Mucosa of rectum (tissue), 2 donors: Measurements from ENCODE around the gene PDK2.
A peak's percentile ranks its signal among the peaks of the same experiment; 100 is the strongest.
"Not testable (repeated sequence)": the region's sequence is repeated elsewhere in the genome, so short reads cannot be mapped to it uniquely, and the experiment has no call there.

ENCODE experiments used
- H3K27ac ChIP-seq, 2 donors: one replicate each; pipeline ENCODE4 v1.7.0; 2013; ENCODE audit warnings: inconsistent platforms in 2 of 2, low read depth in 2 of 2, low read length in 2 of 2
- H3K27me3 ChIP-seq, 2 donors: one replicate each; pipeline ENCODE4 v1.7.0; 2013; ENCODE audit warnings: low read length in 2 of 2; ENCODE audit not compliant: control insufficient read depth in 2 of 2, insufficient read depth in 2 of 2
- H3K36me3 ChIP-seq, 2 donors: one replicate each; pipeline ENCODE4 v1.7.0; 2013; ENCODE audit warnings: low read length in 2 of 2; ENCODE audit not compliant: control insufficient read depth in 2 of 2, insufficient read depth in 2 of 2
- H3K4me1 ChIP-seq, 2 donors: one replicate each; pipeline ENCODE4 v1.7.0; 2013; ENCODE audit warnings: low read length in 2 of 2, mild to moderate bottlenecking in 1 of 2; ENCODE audit not compliant: control insufficient read depth in 2 of 2, insufficient read depth in 2 of 2
- H3K4me3 ChIP-seq, 2 donors: one replicate each; pipeline ENCODE4 v1.7.0; 2013; ENCODE audit warnings: low read length in 2 of 2
- H3K9ac ChIP-seq, 2 donors: one replicate each; pipeline ENCODE4 v1.7.0; 2013; ENCODE audit warnings: low read length in 2 of 2, low read depth in 1 of 2, mild to moderate bottlenecking in 1 of 2
- H3K9me3 ChIP-seq, 2 donors: one replicate each; pipeline ENCODE4 v1.7.0; 2013; ENCODE audit warnings: low read length in 2 of 2; ENCODE audit not compliant: control insufficient read depth in 2 of 2
- donor health status: healthy.
- donor health status: Normal muscosa, but diverticular disease.

Gene PDK2

DNA sequence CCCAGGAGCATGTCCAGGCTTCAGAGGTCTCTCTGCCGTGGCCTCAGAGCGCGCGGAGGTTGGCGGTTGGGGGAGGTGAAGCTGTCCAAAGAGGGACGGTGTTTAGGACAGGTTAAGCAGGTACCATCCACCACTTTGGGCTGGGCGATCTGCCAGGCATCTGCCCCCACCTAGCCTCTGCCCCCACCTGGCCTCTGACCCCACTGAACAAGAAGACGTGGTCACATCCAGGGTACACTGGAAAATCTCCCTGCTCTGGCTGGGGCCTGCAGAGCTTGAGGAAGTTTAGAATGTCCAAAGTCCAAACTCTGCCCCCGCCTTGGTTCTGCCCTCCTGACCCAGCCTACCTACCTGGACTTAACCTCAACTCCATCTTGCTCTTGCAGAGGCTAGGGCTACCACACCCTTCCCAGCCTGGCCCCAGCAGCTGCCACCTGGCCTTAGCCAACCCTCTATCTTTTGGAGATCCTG is 37.6 kb upstream of the PDK2 start:
- peak overlapping the region; percentile 79 to 92 for H3K9ac ChIP-seq
- H3K27ac ChIP-seq = peak overlapping the region; percentile 93
- H3K36me3 ChIP-seq = no peaks in the 10 kb centered on the region
- peaks cover 61 to 76% of the 10 kb centered on the region in 2 donors for H3K4me1 ChIP-seq
- H3K9me3 ChIP-seq = no peaks in the 10 kb centered on the region
- H3K4me3 ChIP-seq = peak overlapping the region; percentile 82 to 83
- no peaks in the 10 kb centered on the region for H3K27me3 ChIP-seq

GRCh38 chr17:50058296-50058953 is 36.7 kb upstream of the PDK2 start:
- Histone ChIP-seq H3K4me1 (peaks cover 70 to 76% of the 10 kb centered on the region in 2 donors), H3K4me3 (peak overlapping the region; percentile 51 to 83), H3K27ac (peak overlapping the region; percentile 93), H3K27me3 (no peaks in the 10 kb centered on the region), H3K36me3 (no peaks in the 10 kb centered on the region), H3K9ac (peak overlapping the region; percentile 33 to 42), H3K9me3 (no peaks in the 10 kb centered on the region)

DNA sequence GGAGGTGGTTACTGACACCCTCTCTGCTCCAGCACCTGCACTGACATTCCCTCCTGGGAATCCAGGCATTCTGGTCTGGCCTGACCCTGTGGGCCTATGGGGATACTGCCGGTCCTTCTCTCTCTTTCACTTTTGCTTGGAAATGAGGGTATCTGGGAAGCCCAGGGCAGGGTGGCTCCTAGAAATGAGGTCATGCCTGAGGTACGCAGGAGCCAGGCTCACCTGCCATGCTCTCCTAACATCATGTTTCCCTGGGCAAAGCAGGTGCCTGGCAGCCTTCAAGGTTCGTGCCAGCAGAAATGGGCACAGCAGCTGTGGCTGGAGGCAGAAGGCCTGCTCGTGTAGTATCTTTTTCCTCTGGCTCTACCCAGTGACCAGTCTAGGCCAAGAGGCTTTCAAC is 35.9 kb upstream of the PDK2 start:
- Histone ChIP-seq H3K4me3 (peak overlapping the region in 1 of 2 donors; percentile 44), H3K4me1 (peaks cover 74% of the 10 kb centered on the region in 2 donors), H3K9me3 (no peaks in the 10 kb centered on the region), H3K9ac (peak overlapping the region in 1 of 2 donors; percentile 41), H3K27me3 (no peaks in the 10 kb centered on the region), H3K27ac (peak overlapping the region in 1 of 2 donors; percentile 48), H3K36me3 (no peaks in the 10 kb centered on the region)

DNA sequence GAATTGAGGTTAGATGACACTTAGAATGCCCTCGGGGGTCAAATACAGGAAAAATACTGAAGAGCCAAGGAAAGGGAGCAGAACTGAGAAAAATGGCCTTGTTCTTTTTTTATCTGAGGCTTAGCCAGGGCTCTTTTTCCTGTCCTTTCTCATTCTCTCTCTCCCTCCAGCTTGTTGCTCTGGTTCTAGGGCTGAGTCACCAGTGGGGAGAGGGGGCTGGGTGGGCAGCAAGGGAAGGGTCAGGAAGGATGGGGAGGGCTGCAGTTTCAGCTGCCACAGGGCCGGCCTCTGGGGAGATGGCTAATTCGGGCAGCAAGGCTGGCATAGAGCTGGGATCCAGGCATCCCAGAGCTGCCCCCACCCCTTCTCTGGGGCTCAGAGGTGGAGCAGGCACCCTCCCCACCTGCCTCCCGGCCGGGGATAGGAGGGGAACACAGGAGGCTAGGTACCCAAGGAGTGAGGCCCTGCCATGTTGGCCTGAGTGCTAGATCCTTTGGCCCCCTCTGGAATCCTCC is 35.3 kb upstream of the PDK2 start:
- peak overlapping the region in 1 of 2 donors; percentile 48 for H3K27ac ChIP-seq
- no peaks in the 10 kb centered on the region for H3K27me3 ChIP-seq
- no peak overlapping the region for H3K4me3 ChIP-seq
- peak overlapping the region in 1 of 2 donors; percentile 41 for H3K9ac ChIP-seq
- no peaks in the 10 kb centered on the region for H3K9me3 ChIP-seq
- H3K36me3 ChIP-seq = peaks cover 0 to 5% of the 10 kb centered on the region in 2 donors
- peaks cover 74% of the 10 kb centered on the region in 2 donors for H3K4me1 ChIP-seq

DNA sequence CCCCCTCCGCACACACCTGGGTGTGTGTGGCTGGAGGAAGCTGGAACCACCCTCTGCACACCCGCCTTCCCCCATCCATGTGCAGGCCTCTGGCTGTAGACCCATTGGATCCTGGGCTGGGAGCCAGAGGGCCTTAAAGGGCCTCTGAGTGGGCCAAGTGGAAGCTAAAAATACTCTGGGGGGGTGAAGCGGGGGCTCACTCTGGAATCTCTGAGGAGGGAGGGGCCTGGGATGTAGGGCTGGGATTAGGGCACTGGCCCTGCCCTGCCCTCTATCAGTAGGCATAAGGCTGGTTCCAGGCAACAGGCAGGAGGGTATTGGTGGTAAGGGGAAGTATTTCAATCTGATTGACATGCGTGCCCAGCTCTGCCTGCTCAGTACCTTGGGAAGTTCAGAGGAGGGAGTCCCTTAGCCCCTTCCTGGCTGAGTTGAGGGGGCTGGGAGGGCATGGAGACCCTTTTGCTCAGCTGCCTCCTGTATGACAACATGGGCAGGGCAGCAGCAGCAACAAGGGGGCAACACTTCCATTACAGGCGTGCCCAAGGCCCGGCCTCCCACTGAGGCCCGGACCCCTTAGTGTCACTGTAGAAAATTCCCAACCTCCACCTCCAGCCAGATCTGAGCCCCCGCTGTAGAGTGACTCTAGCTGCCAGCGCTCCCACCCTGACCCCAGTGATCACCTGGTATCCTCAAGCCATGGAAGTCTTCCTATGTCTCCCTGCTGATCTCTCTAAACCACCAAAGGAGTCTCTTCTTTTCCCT is 34.0 kb upstream of the PDK2 start:
- peaks cover 68 to 69% of the 10 kb centered on the region in 2 donors for H3K4me1 ChIP-seq
- H3K4me3 ChIP-seq = no peak overlapping the region
- H3K9ac ChIP-seq = peak overlapping the region in 1 of 2 donors; percentile 65
- peak overlapping the region; percentile 53 to 68 for H3K27ac ChIP-seq
- H3K27me3 ChIP-seq = no peaks in the 10 kb centered on the region
- H3K36me3 ChIP-seq = peaks cover 3 to 5% of the 10 kb centered on the region in 2 donors
- no peaks in the 10 kb centered on the region for H3K9me3 ChIP-seq

DNA sequence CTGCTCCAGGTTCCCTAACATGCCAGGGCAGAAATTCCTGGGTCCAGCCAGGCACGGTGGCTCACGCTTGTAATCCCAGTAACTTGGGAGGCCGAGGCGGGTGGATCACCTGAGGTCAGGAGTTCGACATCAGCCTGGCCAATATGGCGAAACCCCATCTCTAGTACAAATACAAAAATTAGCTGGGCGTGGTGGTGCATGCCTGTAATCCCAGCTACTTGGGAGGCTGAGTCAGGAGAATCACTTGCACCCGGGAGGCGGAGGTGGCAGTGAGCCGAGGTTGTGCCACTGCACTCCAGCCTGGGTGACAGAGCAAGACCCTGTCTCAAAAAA is 33.5 kb upstream of the PDK2 start:
- H3K27ac ChIP-seq = peak overlapping the region; percentile 53 to 68
- H3K9me3 ChIP-seq, H3K4me3 ChIP-seq, H3K36me3 ChIP-seq, H3K27me3 ChIP-seq: not testable (repeated sequence)
- peak overlapping the region in 1 of 2 donors; percentile 65 for H3K9ac ChIP-seq
- peaks cover 66 to 68% of the 10 kb centered on the region in 2 donors for H3K4me1 ChIP-seq

DNA sequence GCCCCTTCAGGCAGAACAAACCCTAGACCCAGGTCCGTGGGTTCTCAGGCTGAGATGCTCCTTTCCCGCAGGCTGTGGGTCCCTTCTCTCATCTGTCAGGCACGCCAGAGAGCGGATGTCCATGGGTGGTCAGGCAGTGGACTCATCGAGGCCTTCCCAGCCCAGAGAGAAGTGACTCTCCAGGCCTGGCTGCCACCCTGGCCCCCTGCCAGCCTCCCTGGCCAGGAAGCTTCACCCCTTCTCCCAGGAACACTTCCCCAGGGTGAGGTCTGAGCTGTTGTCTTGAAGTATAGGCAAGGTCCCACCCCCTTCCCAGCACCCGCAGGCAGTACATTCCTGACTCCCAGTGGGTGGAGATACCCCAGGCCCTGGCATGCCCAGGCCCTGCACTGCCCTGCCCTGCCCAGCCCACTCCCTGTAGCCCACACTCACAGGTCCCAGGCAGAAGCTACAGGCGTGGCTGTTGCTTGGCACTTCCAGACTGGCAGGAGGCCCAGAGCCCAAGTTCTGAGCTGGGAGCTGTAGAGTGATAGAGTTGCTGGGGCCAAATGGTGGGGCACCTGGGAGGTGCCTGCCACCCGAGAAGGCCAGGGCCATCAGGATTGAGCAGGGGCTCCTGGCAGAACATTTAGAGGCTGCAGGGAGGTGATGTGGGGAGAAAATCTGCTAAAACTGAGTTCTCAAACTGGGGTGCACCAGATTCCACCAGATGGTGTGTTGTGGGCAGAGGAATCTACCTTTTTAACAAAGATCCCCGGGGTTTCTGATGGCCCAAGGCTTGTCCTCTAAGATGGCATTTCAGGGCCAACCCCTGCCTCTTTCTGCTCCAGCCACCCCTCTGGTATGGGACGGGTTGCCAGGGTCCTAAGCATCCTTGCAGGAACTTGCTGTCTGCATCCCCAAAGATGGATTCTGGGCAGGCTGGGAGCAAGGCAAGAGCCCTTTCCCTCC is 32.6 kb upstream of the PDK2 start:
- H3K9ac ChIP-seq = peak overlapping the region; percentile 29 to 65
- H3K4me3 ChIP-seq = no peak overlapping the region
- peaks cover 57 to 59% of the 10 kb centered on the region in 2 donors for H3K4me1 ChIP-seq

DNA sequence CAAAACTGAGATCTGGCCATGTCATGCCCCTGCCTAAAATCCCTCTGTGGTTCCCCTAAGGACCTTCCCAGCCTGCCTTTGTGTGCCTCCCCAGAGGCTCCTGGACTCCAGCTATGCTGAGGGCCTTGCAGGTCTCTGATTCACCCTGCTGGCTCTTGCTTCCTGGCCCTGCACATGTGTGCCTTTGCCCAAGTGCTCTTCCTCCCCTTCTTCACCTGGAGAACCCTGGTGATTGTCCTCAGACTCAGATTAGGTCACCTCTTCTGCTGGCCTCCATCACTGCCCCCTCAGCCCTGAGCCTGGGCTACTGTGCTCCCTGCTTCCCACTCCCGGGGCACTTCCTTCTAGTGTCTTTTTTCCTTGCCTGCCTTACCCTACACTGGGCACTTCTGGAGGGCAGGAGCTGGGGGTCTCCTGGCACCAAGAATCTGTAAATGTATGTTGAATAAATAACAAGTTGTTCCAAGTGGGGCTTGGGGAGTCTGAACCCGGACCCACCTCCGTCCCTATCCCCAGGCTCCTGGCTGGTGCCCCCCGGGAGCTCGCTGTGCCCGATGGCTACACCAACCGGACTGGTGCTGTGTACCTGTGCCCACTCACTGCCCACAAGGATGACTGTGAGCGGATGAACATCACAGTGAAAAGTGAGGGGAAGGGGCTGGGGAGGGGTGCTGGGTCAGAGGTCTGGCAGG is 31.4 kb upstream of the PDK2 start:
- peak overlapping the region; percentile 36 to 45 for H3K27ac ChIP-seq
- H3K4me1 ChIP-seq = peaks cover 46 to 48% of the 10 kb centered on the region in 2 donors

More for the DNA sequence above, 32.6 kb upstream of the PDK2 start:
- Histone ChIP-seq H3K27me3 (no peaks in the 10 kb centered on the region), H3K27ac (peak overlapping the region; percentile 82 to 88), H3K36me3 (peaks cover 3 to 13% of the 10 kb centered on the region in 2 donors), H3K9me3 (no peaks in the 10 kb centered on the region)

GRCh38 chr17:50064253-50065001 is 30.7 kb upstream of the PDK2 start:
- H3K4me1 ChIP-seq = peaks cover 38 to 41% of the 10 kb centered on the region in 2 donors
- H3K4me3 ChIP-seq = no peak overlapping the region
- H3K9me3 ChIP-seq = no peaks in the 10 kb centered on the region
- H3K9ac ChIP-seq = no peak overlapping the region
- no peaks in the 10 kb centered on the region for H3K27me3 ChIP-seq
- H3K36me3 ChIP-seq = peaks cover 13 to 22% of the 10 kb centered on the region in 2 donors
- peak overlapping the region; percentile 36 to 45 for H3K27ac ChIP-seq

More for the DNA sequence above, 31.4 kb upstream of the PDK2 start:
- Histone ChIP-seq H3K36me3 (peaks cover 10 to 21% of the 10 kb centered on the region in 2 donors), H3K9me3 (no peaks in the 10 kb centered on the region), H3K4me3 (no peak overlapping the region), H3K9ac (peak overlapping the region in 1 of 2 donors; percentile 11), H3K27me3 (no peaks in the 10 kb centered on the region)
